SK-N-SH treated with all-trans-retinoic acid at 6 μM for 48 hours (cell line): ENCODE results near the gene CDH7.

ENCODE experiments used
- ATAC-seq: fragments of 200-7000 bp; cut with Tn5 transposase; 3 replicates; pipeline ENCODE4 v1.9.1; 2020; ENCODE audit warnings: mild to moderate bottlenecking, moderate library complexity
- BACH2 ChIP-seq: fragments of 250-450 bp; sonication (Bioruptor Pico); IDR thresholded peaks from 2 replicates; pipeline ENCODE4 v1.9.0; 2021; ENCODE audit warnings: mild to moderate bottlenecking, borderline replicate concordance
- CSDC2 ChIP-seq: fragments of 250-450 bp; sonication (Bioruptor Pico); IDR thresholded peaks from 2 replicates; pipeline ENCODE4 v1.5.0; 2020; ENCODE audit warnings: mild to moderate bottlenecking, moderate library complexity
- ESRRG ChIP-seq: fragments of 250-450 bp; sonication (Bioruptor Pico); IDR thresholded peaks from 2 replicates; pipeline ENCODE4 v1.6.1; 2021; ENCODE audit warnings: mild to moderate bottlenecking
- GLIS3 ChIP-seq: fragments of 250-450 bp; sonication (Bioruptor Pico); IDR thresholded peaks from 2 replicates; pipeline ENCODE4 v1.5.0; 2020; ENCODE audit warnings: mild to moderate bottlenecking, moderate library complexity
- ISL1 ChIP-seq: fragments of 250-450 bp; sonication (Bioruptor Pico); IDR thresholded peaks from 2 replicates; pipeline ENCODE4 v2.1.2; 2022; ENCODE audit warnings: mild to moderate bottlenecking, moderate library complexity
- OSR1 ChIP-seq: fragments of 250-450 bp; sonication (Bioruptor Pico); IDR thresholded peaks from 2 replicates; pipeline ENCODE4 v1.8.0; 2022; ENCODE audit warnings: moderate library complexity, mild to moderate bottlenecking, inconsistent platforms
- PPARA ChIP-seq: fragments of 250-450 bp; sonication (Bioruptor Pico); IDR thresholded peaks from 2 replicates; pipeline ENCODE4 v1.5.0; 2020; ENCODE audit warnings: mild to moderate bottlenecking, borderline replicate concordance
- RARB ChIP-seq: fragments of 250-450 bp; sonication (Bioruptor Pico); IDR thresholded peaks from 2 replicates; pipeline ENCODE4 v1.8.0; 2021; ENCODE audit warnings: mild to moderate bottlenecking, moderate library complexity
- TCF4 ChIP-seq: fragments of 250-450 bp; sonication (Bioruptor Pico); IDR thresholded peaks from 2 replicates; pipeline ENCODE4 v1.8.0; 2021; ENCODE audit warnings: mild to moderate bottlenecking, moderate library complexity, borderline replicate concordance
- TOX ChIP-seq: fragments of 250-450 bp; sonication (Bioruptor Pico); IDR thresholded peaks from 2 replicates; pipeline ENCODE4 v1.8.0; 2021; ENCODE audit warnings: mild to moderate bottlenecking, moderate library complexity, borderline replicate concordance
- ZC3H10 ChIP-seq: fragments of 250-450 bp; sonication (Bioruptor Pico); IDR thresholded peaks from 2 replicates; pipeline ENCODE4 v1.5.1; 2021; ENCODE audit warnings: mild to moderate bottlenecking, moderate library complexity
- ZFP3 ChIP-seq: fragments of 250-450 bp; sonication (Bioruptor Pico); IDR thresholded peaks from 2 replicates; pipeline ENCODE4 v1.5.0; 2020; ENCODE audit warnings: mild to moderate bottlenecking, moderate library complexity
- ZFP30 ChIP-seq: fragments of 450-650 bp; formaldehyde crosslinking; IDR thresholded peaks from 2 replicates; pipeline ENCODE4 v1.5.0; 2022; ENCODE audit warnings: mild to moderate bottlenecking, moderate library complexity
- ZNF565 ChIP-seq: fragments of 450-650 bp; formaldehyde crosslinking; conservative IDR thresholded peaks from 2 replicates; pipeline ENCODE4 v1.5.0; 2020; ENCODE audit warnings: low read depth, mild to moderate bottlenecking, moderate library complexity
- ZNF70 ChIP-seq: fragments of 450-650 bp; formaldehyde crosslinking; IDR thresholded peaks from 2 replicates; pipeline ENCODE4 v1.5.0; 2020; ENCODE audit warnings: mild to moderate bottlenecking, moderate library complexity
- ZNF8 ChIP-seq: fragments of 450-650 bp; formaldehyde crosslinking; IDR thresholded peaks from 2 replicates; pipeline ENCODE4 v1.5.0; 2020; ENCODE audit warnings: mild to moderate bottlenecking, moderate library complexity
- TF ChIP-seq, protein P1 (sequence below): fragments of 250-450 bp; sonication (Bioruptor Pico); IDR thresholded peaks from 2 replicates; pipeline ENCODE4 v1.5.0; 2020; ENCODE audit warnings: mild to moderate bottlenecking, moderate library complexity
- TF ChIP-seq, protein P2 (sequence below): fragments of 250-450 bp; sonication (Bioruptor Pico); IDR thresholded peaks from 2 replicates; pipeline ENCODE4 v1.5.1; 2020; ENCODE audit warnings: low read depth, mild to moderate bottlenecking, moderate library complexity
- TF ChIP-seq, protein P3 (sequence below): fragments of 250-450 bp; sonication (Bioruptor Pico); IDR thresholded peaks from 2 replicates; pipeline ENCODE4 v1.8.0; 2020; ENCODE audit warnings: mild to moderate bottlenecking, moderate library complexity, borderline replicate concordance
- TF ChIP-seq, protein P4 (sequence below): fragments of 250-450 bp; sonication (Bioruptor Pico); IDR thresholded peaks from 2 replicates; pipeline ENCODE4 v1.5.1; 2021; ENCODE audit warnings: mild to moderate bottlenecking, moderate library complexity

The CDH7 gene

DNA sequence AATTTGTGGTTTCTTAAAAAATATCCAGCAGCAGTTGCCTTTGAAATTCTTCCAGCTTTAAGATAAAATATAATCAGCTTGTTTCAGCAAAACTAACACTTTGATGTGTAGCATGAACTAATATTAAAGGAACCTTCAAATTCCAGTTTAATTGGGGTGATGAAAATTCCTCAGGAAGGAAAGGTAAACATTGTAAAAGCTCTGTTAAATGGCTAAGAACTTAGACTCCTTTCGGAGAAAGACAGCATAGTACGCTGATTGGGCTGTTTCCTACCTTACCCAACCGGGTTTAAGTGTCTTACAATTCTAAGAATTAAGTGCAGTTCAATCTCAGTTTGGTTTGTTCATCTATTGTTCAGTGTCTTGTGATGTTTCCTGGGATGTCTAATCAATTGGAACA is 108.3 kb downstream of the CDH7 start:
- no peak for ATAC-seq
- no peak for TF ChIP-seq TOX (CRISPR knock-in tag)
- TF ChIP-seq PPARA = no peak
- TF ChIP-seq GLIS3 (CRISPR knock-in tag) = no peak
- TF ChIP-seq ZNF565 (CRISPR knock-in tag) = no peak
- TF ChIP-seq ZFP30 = no peak
- no peak for TF ChIP-seq ESRRG (CRISPR knock-in tag)
- no peak for TF ChIP-seq TCF4
- no peak for TF ChIP-seq ZNF8 (CRISPR knock-in tag)
- no peak for TF ChIP-seq ISL1 (CRISPR knock-in tag)
- TF ChIP-seq RARB (CRISPR knock-in tag) = no peak
- TF ChIP-seq, protein P1, sequence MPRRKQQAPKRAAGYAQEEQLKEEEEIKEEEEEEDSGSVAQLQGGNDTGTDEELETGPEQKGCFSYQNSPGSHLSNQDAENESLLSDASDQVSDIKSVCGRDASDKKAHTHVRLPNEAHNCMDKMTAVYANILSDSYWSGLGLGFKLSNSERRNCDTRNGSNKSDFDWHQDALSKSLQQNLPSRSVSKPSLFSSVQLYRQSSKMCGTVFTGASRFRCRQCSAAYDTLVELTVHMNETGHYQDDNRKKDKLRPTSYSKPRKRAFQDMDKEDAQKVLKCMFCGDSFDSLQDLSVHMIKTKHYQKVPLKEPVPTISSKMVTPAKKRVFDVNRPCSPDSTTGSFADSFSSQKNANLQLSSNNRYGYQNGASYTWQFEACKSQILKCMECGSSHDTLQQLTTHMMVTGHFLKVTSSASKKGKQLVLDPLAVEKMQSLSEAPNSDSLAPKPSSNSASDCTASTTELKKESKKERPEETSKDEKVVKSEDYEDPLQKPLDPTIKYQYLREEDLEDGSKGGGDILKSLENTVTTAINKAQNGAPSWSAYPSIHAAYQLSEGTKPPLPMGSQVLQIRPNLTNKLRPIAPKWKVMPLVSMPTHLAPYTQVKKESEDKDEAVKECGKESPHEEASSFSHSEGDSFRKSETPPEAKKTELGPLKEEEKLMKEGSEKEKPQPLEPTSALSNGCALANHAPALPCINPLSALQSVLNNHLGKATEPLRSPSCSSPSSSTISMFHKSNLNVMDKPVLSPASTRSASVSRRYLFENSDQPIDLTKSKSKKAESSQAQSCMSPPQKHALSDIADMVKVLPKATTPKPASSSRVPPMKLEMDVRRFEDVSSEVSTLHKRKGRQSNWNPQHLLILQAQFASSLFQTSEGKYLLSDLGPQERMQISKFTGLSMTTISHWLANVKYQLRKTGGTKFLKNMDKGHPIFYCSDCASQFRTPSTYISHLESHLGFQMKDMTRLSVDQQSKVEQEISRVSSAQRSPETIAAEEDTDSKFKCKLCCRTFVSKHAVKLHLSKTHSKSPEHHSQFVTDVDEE (CRISPR knock-in tag) = no peak
- no peak for TF ChIP-seq OSR1 (CRISPR knock-in tag)
- TF ChIP-seq, protein P2, sequence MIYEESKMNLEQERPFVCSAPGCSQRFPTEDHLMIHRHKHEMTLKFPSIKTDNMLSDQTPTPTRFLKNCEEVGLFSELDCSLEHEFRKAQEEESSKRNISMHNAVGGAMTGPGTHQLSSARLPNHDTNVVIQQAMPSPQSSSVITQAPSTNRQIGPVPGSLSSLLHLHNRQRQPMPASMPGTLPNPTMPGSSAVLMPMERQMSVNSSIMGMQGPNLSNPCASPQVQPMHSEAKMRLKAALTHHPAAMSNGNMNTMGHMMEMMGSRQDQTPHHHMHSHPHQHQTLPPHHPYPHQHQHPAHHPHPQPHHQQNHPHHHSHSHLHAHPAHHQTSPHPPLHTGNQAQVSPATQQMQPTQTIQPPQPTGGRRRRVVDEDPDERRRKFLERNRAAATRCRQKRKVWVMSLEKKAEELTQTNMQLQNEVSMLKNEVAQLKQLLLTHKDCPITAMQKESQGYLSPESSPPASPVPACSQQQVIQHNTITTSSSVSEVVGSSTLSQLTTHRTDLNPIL (CRISPR knock-in tag) = no peak
- TF ChIP-seq CSDC2 (CRISPR knock-in tag) = no peak
- TF ChIP-seq, protein P3, sequence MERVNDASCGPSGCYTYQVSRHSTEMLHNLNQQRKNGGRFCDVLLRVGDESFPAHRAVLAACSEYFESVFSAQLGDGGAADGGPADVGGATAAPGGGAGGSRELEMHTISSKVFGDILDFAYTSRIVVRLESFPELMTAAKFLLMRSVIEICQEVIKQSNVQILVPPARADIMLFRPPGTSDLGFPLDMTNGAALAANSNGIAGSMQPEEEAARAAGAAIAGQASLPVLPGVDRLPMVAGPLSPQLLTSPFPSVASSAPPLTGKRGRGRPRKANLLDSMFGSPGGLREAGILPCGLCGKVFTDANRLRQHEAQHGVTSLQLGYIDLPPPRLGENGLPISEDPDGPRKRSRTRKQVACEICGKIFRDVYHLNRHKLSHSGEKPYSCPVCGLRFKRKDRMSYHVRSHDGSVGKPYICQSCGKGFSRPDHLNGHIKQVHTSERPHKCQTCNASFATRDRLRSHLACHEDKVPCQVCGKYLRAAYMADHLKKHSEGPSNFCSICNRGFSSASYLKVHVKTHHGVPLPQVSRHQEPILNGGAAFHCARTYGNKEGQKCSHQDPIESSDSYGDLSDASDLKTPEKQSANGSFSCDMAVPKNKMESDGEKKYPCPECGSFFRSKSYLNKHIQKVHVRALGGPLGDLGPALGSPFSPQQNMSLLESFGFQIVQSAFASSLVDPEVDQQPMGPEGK (CRISPR knock-in tag) = no peak

DNA sequence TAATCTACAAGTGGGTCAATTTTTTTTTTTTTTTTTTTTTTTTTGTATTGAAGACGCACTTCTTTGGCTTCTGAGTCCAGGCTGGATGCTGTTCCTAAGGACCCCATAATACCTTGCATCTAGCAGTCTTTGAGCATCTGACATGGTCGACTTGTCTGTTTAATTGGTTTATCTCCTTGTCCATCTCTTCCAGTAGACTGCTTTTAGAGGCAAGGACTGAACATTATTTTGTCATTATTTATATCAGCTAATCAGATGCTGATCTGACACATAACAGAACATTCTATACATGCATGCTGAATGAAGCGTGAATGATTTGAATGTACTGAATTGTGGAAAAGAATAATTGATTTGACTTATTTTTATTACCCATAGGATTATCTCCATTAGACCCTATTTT is 118.7 kb downstream of the CDH7 start:
- TF ChIP-seq, protein P4, sequence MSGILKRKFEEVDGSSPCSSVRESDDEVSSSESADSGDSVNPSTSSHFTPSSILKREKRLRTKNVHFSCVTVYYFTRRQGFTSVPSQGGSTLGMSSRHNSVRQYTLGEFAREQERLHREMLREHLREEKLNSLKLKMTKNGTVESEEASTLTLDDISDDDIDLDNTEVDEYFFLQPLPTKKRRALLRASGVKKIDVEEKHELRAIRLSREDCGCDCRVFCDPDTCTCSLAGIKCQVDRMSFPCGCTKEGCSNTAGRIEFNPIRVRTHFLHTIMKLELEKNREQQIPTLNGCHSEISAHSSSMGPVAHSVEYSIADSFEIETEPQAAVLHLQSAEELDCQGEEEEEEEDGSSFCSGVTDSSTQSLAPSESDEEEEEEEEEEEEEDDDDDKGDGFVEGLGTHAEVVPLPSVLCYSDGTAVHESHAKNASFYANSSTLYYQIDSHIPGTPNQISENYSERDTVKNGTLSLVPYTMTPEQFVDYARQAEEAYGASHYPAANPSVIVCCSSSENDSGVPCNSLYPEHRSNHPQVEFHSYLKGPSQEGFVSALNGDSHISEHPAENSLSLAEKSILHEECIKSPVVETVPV (CRISPR knock-in tag) = no peak
- no peak for TF ChIP-seq ZNF8 (CRISPR knock-in tag)
- TF ChIP-seq BACH2 (CRISPR knock-in tag) = no peak
- no peak for TF ChIP-seq CSDC2 (CRISPR knock-in tag)
- no peak for TF ChIP-seq ZFP3
- TF ChIP-seq ISL1 (CRISPR knock-in tag) = no peak
- TF ChIP-seq TOX (CRISPR knock-in tag) = no peak
- no peak for TF ChIP-seq TCF4
- TF ChIP-seq ZNF70 = no peak
- TF ChIP-seq, protein P1 (CRISPR knock-in tag) = no peak
- ATAC-seq = no peak

DNA sequence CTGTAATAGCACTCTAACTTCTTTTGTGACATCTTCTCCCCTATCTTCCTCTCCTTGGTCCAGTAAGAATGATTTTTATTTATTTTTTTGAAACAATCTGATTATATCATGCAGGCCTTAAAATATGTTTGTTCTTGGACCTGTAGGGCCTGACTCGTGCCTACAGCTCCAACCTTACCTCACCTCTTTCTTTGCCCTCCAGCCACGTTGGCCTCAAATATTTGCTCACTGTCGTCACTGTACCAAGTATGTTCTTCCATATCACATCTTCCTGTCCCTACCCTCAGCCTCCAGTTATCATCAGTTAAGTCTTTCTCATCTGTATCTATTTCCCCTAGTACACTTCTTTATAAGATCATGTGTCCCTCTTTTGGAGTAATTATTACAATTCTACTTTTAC is 125.5 kb downstream of the CDH7 start:
- TF ChIP-seq, protein P4 (CRISPR knock-in tag) = no peak
- TF ChIP-seq ZC3H10 (CRISPR knock-in tag) (no peak), ZNF565 (CRISPR knock-in tag) (no peak)
- TF ChIP-seq, protein P2 (CRISPR knock-in tag) = no peak
- no peak for ATAC-seq
